Bronchial epithelial cell (primary cell): ENCODE data around the gene PRSS38. TPM values are rescaled to one million over a fixed set of nuclear protein-coding genes. Genes with fewer than 3 reads are reported as not detected.
A peak's percentile ranks its signal among the peaks of the same experiment; 100 is the strongest.

Experiments used
- DNase-seq: peaks from one replicate; pipeline ENCODE4 v3.0.0-alpha.2; 2010; ENCODE audit warnings: low read depth
- FAIRE-seq: peaks from 2 replicates; lab custom pipeline; 2011; peaks lifted over from hg19 to GRCh38; lab: Jason Lieb, UNC
- H3K27me3 ChIP-seq: 2 replicates; pipeline ENCODE4 v1.5.1; 2011; ENCODE audit warnings: low read length; ENCODE audit not compliant: control insufficient read depth, insufficient read depth
- H3K36me3 ChIP-seq: 2 replicates; pipeline ENCODE4 v1.5.1; 2011; ENCODE audit warnings: low read length; ENCODE audit not compliant: control insufficient read depth, insufficient read depth
- H3K4me3 ChIP-seq: 2 replicates; pipeline ENCODE4 v1.5.1; 2011; ENCODE audit warnings: mild to moderate bottlenecking, low read depth, low read length, control low read depth
- total RNA-seq: library from RNA; depleted of rRNA; stranded (reverse); fragments of >200 nt; gene quantifications from 2 replicates; pipeline ENCODE4 v1.2.1, GENCODE V29; 2014
- TF ChIP-seq, protein P1 (sequence below): IDR thresholded peaks from 2 replicates; pipeline ENCODE4 v1.5.1; 2011; ENCODE audit warnings: mild to moderate bottlenecking, moderate library complexity, low read length, control low read depth, inconsistent platforms; ENCODE audit not compliant: insufficient read depth, severe bottlenecking

Gene PRSS38
- total RNA-seq, 1 donor from 2014 or later = not detected

DNA sequence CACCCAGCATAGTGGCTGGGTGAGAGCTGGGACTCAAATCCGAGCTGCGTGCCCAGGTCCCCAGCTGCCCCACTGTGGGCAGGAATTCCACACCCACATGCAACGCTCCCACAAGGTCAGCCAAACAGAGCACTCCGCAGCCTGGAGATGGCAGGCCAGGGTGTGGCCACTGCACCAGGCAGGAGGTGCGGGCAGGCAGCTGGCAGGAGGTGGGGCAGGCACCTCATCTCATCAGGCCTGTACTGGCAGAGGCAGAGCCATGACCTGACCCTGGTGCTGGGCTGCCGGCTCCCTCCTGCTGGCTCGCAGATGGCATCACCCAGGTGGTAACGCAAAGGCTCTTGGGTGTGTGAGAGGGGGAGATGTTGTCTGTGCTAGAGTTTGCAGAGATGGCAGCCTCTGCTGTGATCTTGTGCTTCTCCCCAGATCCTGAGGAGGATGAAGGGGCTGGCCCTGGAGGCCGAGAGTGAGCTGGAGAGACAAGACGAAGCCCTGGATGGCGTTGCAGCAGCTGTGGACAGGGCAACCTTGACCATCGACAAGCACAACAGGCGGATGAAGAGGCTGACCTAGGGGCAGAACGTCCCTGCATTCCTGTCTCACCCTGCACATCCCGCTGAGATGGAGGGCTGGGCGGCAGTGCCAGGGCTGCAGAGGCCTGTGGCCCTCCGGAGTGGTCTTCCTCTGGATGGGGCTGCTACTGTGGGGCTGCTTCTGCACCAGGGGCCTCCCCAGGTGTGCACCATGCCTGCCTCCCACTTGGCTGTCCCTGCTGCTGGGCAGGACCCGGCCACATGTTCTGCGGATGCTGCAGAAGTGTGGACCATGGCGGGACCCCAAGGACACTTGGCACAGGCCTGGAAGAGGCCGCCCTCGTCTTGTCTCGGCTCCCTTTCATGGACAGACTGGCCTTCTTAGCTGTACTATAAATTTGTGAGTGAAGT lies 35.1 kb upstream of the PRSS38 start:
- FAIRE-seq (no peak), DNase-seq (no peak)
- no peaks in the 10 kb centered on the region for H3K27me3 ChIP-seq
- H3K4me3 ChIP-seq = no peak overlapping the region
- peaks cover 10% of the 10 kb centered on the region for H3K36me3 ChIP-seq
- TF ChIP-seq, protein P1, sequence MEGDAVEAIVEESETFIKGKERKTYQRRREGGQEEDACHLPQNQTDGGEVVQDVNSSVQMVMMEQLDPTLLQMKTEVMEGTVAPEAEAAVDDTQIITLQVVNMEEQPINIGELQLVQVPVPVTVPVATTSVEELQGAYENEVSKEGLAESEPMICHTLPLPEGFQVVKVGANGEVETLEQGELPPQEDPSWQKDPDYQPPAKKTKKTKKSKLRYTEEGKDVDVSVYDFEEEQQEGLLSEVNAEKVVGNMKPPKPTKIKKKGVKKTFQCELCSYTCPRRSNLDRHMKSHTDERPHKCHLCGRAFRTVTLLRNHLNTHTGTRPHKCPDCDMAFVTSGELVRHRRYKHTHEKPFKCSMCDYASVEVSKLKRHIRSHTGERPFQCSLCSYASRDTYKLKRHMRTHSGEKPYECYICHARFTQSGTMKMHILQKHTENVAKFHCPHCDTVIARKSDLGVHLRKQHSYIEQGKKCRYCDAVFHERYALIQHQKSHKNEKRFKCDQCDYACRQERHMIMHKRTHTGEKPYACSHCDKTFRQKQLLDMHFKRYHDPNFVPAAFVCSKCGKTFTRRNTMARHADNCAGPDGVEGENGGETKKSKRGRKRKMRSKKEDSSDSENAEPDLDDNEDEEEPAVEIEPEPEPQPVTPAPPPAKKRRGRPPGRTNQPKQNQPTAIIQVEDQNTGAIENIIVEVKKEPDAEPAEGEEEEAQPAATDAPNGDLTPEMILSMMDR = no peak

DNA sequence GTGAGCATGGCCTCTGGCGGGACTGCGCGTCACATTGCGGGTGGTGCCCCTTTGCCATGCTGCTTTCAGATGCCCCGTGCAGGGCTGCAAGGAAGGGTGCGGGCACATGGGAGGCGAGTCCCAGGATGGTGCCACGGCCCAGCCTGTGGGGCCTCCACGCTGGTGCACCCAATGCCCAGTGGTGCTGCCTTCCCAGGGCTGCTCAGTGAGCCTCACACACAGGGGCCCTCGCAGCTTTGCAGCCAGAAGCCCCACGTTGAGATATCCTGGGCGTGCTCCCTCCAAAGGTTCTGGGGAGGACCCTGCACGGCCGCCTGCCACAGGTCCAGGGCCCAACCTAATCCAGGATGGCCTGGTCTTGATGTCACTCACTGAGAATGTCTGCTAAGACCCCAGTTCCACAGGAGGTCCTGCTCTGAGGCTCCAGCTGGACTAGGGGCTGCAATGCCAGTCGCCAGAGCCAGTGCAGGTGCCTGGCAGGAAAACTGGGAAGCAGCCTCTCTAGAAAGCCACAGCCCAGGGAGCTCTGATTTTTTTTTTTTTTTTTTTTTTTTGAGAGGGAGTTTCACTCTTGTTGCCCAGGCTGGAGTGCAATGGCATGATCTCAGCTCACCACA lies 34.1 kb upstream of the PRSS38 start:
- TF ChIP-seq, protein P1 = no peak
- DNase-seq (no peak), FAIRE-seq (no peak)
- H3K27me3 ChIP-seq = peaks cover under 1% of the 10 kb centered on the region
- peaks cover 4% of the 10 kb centered on the region for H3K36me3 ChIP-seq
- H3K4me3 ChIP-seq = no peak overlapping the region

DNA sequence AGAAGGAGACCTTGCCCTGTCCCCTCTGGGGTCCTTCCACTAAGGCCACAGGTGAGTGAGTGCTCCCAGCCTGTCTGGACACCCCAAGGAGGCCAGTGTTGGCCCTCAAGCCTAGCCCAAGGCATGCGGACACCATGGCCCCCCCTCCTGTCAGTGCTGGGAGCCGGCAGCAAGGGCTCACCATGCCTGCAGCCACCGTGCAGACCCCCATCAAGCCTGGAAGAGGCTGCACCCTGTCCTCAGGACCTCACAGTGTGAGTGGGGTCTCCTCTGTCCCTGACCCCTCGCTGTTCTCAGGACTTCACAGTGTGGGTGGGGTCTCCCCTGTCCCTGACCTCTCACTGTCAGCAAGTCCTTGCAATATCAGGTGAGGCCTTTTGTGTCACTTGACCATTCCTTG lies 33.2 kb upstream of the PRSS38 start:
- TF ChIP-seq, protein P1 = no peak
- DNase-seq = no peak
- Histone ChIP-seq H3K4me3 (no peak overlapping the region), H3K36me3 (peaks cover 3% of the 10 kb centered on the region), H3K27me3 (peaks cover 2% of the 10 kb centered on the region)
- peak; percentile 55 for FAIRE-seq

DNA sequence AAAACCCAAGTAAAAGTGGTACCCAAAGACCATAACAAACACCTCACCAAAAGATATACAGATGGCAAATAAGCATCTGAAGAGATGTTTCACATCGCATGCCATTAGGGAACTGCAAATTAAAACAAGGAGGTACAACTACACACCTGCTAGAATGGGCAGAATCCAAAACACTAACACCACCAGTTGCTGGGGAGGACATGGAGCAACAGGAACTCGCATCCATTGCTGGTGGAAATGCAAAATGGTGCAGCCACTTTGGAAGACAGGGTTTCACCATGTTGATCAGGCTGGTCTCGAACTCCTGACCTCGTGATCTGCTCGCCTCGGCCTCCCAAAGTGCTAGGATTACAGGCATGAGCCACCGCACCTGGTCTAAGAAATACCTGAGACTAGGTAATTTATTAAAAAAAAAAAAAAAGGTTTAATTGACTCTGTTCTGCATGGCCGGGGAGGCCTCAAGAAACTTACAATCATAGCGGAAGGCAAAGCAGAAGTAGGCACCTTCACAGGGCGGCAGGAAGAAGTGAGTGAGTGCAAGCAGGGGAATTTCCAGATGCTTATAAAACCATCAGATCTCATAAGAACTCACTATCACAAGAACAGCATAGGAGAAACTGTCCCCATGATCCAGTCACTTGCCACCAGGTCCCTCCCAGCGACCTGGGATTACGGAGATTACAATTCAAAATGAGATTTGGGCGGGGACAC lies 30.2 kb upstream of the PRSS38 start:
- DNase-seq = no peak
- no peak overlapping the region for H3K4me3 ChIP-seq
- TF ChIP-seq, protein P1 = no peak
- peaks cover 1% of the 10 kb centered on the region for H3K36me3 ChIP-seq
- FAIRE-seq = no peak
- peaks cover 2% of the 10 kb centered on the region for H3K27me3 ChIP-seq

DNA sequence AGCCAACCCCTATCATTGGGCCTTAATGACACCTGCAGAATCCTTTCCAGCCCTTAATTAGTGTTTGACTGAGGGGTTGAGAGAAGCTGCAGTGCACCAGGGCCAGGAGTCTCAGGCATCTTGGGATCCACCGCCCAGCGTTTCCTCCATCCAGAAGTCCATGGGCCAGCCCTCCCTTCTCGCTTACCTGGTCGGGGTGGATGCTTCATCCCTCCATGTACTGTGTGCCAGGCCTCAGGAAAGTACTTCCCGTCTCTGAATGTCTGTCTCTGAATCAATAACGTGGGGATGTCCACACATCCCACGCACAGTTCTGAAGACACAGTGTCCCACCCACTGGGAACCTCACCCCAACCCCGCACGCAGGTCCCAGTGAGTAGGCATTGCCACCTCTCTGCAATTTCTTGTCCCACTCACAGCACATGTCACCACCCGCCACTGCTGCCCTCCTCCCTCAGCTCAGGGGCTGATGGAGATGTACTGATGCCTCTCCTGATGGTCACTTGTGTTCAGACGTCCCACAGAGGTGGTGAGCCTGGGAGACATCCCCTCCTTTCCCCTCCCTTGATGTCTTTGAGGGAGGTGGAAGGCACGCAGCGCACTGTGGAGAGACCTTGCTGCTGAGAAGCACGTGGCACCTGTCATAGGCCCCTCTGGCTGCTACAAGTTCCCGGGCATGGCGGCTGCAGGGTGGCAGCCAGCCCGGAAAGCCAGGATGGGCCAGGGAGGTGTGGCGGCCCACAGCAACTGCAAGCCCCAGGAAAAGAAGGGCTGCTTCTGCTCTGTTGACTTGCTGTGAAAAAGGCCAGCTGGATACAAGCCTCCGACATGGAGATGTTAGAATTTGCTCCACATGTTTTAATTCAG lies 29.4 kb upstream of the PRSS38 start:
- DNase-seq (no peak), FAIRE-seq (no peak)
- Histone ChIP-seq H3K27me3 (peaks cover 2% of the 10 kb centered on the region), H3K36me3 (no peaks in the 10 kb centered on the region), H3K4me3 (no peak overlapping the region)
- TF ChIP-seq, protein P1 = no peak
